GM21381 (cell line): ENCODE results near the gene ANO4.
"Not testable (repeated sequence)": the region's sequence is repeated elsewhere in the genome, so short reads cannot be mapped to it uniquely, and the experiment has no call there.

Source experiments
- ATAC-seq: cut with Tn5 transposase; IDR thresholded peaks from one replicate; pipeline ENCODE4 v1.9.1; 2021; ENCODE audit warnings: mild to moderate bottlenecking, moderate library complexity; ENCODE audit not compliant: unreplicated experiment

The ANO4 gene

GRCh38 chr12:100868487-100868886 lies 73.9 kb downstream of the ANO4 start:
- no peak for ATAC-seq

GRCh38 chr12:100871195-100871734 lies 76.7 kb downstream of the ANO4 start:
- no peak for ATAC-seq

- ATAC-seq, result no peak
Measured at GRCh38 chr12:100875156-100875555, 80.6 kb downstream of the ANO4 start.

- ATAC-seq, result no peak
Measured at GRCh38 chr12:100875771-100876170, 81.2 kb downstream of the ANO4 start.

GRCh38 chr12:100877776-100878175 lies 83.2 kb downstream of the ANO4 start:
- ATAC-seq, result no peak

GRCh38 chr12:100895192-100895591 lies 100.6 kb downstream of the ANO4 start:
- no peak for ATAC-seq

GRCh38 chr12:100896192-100896591 lies 101.6 kb downstream of the ANO4 start:
- no peak for ATAC-seq

- ATAC-seq, result no peak
Measured at GRCh38 chr12:100897240-100897639, 102.7 kb downstream of the ANO4 start.

GRCh38 chr12:100899301-100899700 lies 104.7 kb downstream of the ANO4 start:
- no peak for ATAC-seq

- ATAC-seq, result no peak
Measured at GRCh38 chr12:100900808-100901207, 106.2 kb downstream of the ANO4 start.

GRCh38 chr12:100901266-100901665 lies 106.7 kb downstream of the ANO4 start:
- ATAC-seq, result no peak

GRCh38 chr12:100904270-100904669 lies 109.7 kb downstream of the ANO4 start:
- ATAC-seq, result no peak

GRCh38 chr12:100908501-100908900 lies 113.9 kb downstream of the ANO4 start:
- ATAC-seq, result no peak

GRCh38 chr12:100913872-100914592 lies 119.5 kb downstream of the ANO4 start:
- ATAC-seq, result no peak

- no peak for ATAC-seq
Measured at GRCh38 chr12:100919116-100919515, 124.5 kb downstream of the ANO4 start.

- no peak for ATAC-seq
Measured at GRCh38 chr12:100920493-100920892, 125.9 kb downstream of the ANO4 start.

GRCh38 chr12:100926669-100927248 lies 132.2 kb downstream of the ANO4 start:
- no peak for ATAC-seq

GRCh38 chr12:100927826-100928225 lies 133.2 kb downstream of the ANO4 start:
- ATAC-seq, result no peak

GRCh38 chr12:100932571-100932970 lies 138.0 kb downstream of the ANO4 start:
- no peak for ATAC-seq

- not testable (repeated sequence) for ATAC-seq
Measured at GRCh38 chr12:100933531-100933930, 139.0 kb downstream of the ANO4 start.

GRCh38 chr12:100935929-100936328 lies 141.4 kb downstream of the ANO4 start:
- no peak for ATAC-seq

- ATAC-seq, result no peak
Measured at GRCh38 chr12:100936661-100937060, 142.1 kb downstream of the ANO4 start.
